Loucy (cell line): ENCODE data around the gene KLHL2.
"Not testable (repeated sequence)": the region's sequence is repeated elsewhere in the genome, so short reads cannot be mapped to it uniquely, and the experiment has no call there.

Experiments
- EZH2phosphoT487 ChIP-seq: fragments of 200-600 bp; IDR thresholded peaks from 2 replicates; pipeline ENCODE4 v1.6.1; 2018; ENCODE audit warnings: antibody characterized with exemption, mild to moderate bottlenecking, moderate library complexity, borderline replicate concordance
- TF ChIP-seq, protein P1 (sequence below): fragments of 200-600 bp; sonication (generic); conservative IDR thresholded peaks from 2 replicates; pipeline ENCODE4 v1.5.1; 2014; ENCODE audit warnings: mild to moderate bottlenecking, antibody characterized with exemption, low read length

DNA sequence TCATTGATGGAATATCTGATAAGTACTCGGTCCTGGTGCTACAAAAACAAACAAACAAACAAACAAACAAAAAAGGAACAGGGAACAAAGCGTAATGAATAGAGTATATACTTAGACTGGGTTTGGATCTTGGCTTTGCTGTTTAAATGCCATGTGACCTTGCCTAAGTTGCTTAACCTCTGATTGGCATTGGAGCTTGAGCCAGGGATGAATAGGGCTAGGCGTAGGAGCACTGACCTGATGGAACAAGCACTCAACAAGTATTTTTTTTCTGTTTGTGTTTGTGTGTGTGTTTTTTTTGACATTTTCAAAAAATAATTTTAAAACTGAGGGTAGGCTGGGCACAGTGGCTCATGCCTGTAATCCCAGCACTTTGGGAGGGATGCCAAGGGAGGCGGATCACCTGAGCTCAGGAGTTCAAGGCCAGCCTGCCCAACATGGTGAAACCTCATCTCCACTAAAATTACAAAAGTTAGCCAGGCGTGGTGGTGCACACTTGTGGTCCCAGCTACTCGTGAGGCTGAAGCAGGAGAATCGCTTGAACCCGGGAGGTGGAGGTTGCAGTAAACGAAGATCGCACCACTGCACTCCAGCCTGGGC is 37.3 kb downstream of the KLHL2 start:
- TF ChIP-seq, protein P1, sequence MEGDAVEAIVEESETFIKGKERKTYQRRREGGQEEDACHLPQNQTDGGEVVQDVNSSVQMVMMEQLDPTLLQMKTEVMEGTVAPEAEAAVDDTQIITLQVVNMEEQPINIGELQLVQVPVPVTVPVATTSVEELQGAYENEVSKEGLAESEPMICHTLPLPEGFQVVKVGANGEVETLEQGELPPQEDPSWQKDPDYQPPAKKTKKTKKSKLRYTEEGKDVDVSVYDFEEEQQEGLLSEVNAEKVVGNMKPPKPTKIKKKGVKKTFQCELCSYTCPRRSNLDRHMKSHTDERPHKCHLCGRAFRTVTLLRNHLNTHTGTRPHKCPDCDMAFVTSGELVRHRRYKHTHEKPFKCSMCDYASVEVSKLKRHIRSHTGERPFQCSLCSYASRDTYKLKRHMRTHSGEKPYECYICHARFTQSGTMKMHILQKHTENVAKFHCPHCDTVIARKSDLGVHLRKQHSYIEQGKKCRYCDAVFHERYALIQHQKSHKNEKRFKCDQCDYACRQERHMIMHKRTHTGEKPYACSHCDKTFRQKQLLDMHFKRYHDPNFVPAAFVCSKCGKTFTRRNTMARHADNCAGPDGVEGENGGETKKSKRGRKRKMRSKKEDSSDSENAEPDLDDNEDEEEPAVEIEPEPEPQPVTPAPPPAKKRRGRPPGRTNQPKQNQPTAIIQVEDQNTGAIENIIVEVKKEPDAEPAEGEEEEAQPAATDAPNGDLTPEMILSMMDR, result not testable (repeated sequence)
- not testable (repeated sequence) for TF ChIP-seq EZH2phosphoT487
